A673 (cell line): ENCODE data around the gene EXOC4. TPM values are rescaled to one million over a fixed set of nuclear protein-coding genes. Genes with fewer than 3 reads are reported as not detected.

ENCODE experiments used
- BruUV-seq: library from RNA; stranded (reverse); fragments of 400-500 nt; replicated peaks from 2 replicates; lab custom pipeline; 2021; lab: Mats Ljungman, UMichigan
- CTCF ChIA-PET: fragments of 300-600 bp; sonication (Branson Sonifier 250); formaldehyde crosslinking; loops from one replicate; lab custom pipeline; 2022; ENCODE audit warnings: antibody characterized with exemption; lab: Charles Lee
- POLR2A ChIA-PET: fragments of 300-600 bp; sonication (Branson Sonifier 250); formaldehyde crosslinking; loops from one replicate; lab custom pipeline; 2022; ENCODE audit warnings: antibody characterized with exemption; ENCODE audit not compliant: low non-redundant PET; lab: Charles Lee
- DNase-seq: peaks from one replicate; pipeline ENCODE4 v3.0.0-alpha.2; 2015; ENCODE audit warnings: low spot score
- H3K27ac ChIP-seq: fragments of 200-600 bp; sonication (generic); 2 replicates; pipeline ENCODE4 v1.5.1; 2016; ENCODE audit warnings: mixed run types, low read depth, mild to moderate bottlenecking, mixed read lengths, antibody characterized with exemption, low read length; ENCODE audit not compliant: poor library complexity, severe bottlenecking
- H3K27me3 ChIP-seq: fragments of 200-600 bp; sonication (generic); replicated peaks from 2 replicates; pipeline ENCODE4 v1.6.1; 2017; ENCODE audit warnings: mixed run types, low read depth, mild to moderate bottlenecking, mixed read lengths, antibody characterized with exemption, low read length; ENCODE audit not compliant: insufficient read depth, poor library complexity
- H3K36me3 ChIP-seq: fragments of 200-600 bp; sonication (generic); 2 replicates; pipeline ENCODE4 v1.6.1; 2016; ENCODE audit warnings: mixed run types, mild to moderate bottlenecking, mixed read lengths, antibody characterized with exemption, low read length; ENCODE audit not compliant: insufficient read depth, poor library complexity, severe bottlenecking
- H3K4me1 ChIP-seq: fragments of 200-600 bp; sonication (generic); 2 replicates; pipeline ENCODE4 v1.6.1; 2017; ENCODE audit warnings: mixed run types, mild to moderate bottlenecking, mixed read lengths, antibody characterized with exemption, low read length; ENCODE audit not compliant: insufficient read depth, poor library complexity, severe bottlenecking
- H3K4me3 ChIP-seq: fragments of 200-600 bp; sonication (generic); 2 replicates; pipeline ENCODE4 v1.5.1; 2016; ENCODE audit warnings: low read depth, mixed run types, mild to moderate bottlenecking, mixed read lengths, low read length; ENCODE audit not compliant: poor library complexity, severe bottlenecking
- H3K9me3 ChIP-seq: fragments of 200-600 bp; sonication (generic); 2 replicates; pipeline ENCODE4 v1.6.1; 2016; ENCODE audit warnings: mixed run types, low read depth, mild to moderate bottlenecking, mixed read lengths, antibody characterized with exemption, low read length; ENCODE audit not compliant: poor library complexity, severe bottlenecking
- CTCF ChIP-seq: fragments of 300-800, 200-600 bp; sonication (generic); conservative IDR thresholded peaks from 2 replicates; pipeline ENCODE4 v1.5.1; 2017; ENCODE audit warnings: low read depth, mild to moderate bottlenecking, antibody characterized with exemption, low read length, moderate library complexity, mixed read lengths
- EZH2 ChIP-seq: fragments of 200-600 bp; sonication (generic); IDR thresholded peaks from 2 replicates; pipeline ENCODE4 v1.6.1; 2017; ENCODE audit warnings: borderline replicate concordance, low read depth, mild to moderate bottlenecking, mixed read lengths, antibody characterized with exemption, low read length; ENCODE audit not compliant: poor library complexity, severe bottlenecking
- intact Hi-C: fragments of 100-400 bp; cut with micrococcal nuclease; formaldehyde crosslinking; loops from one replicate; pipeline ENCODE4 v1.10.0; 2022; ENCODE audit not compliant: unreplicated experiment
- total RNA-seq: library from RNA; stranded (reverse); gene quantifications from 2 replicates; pipeline ENCODE4 v1.2.3, GENCODE V29; 2021

EXOC4 gene
- total RNA-seq, 1 experiment from 2014 or later, result 66.1 TPM

GRCh38 chr7:133489906-133490305, 237.0 kb downstream of the EXOC4 start:
- TF ChIP-seq EZH2, result no peak
- no peak for TF ChIP-seq CTCF
- no peaks in the 10 kb centered on the region for H3K9me3 ChIP-seq
- H3K4me3 ChIP-seq, result no peak overlapping the region
- H3K4me1 ChIP-seq, result peaks cover 17% of the 10 kb centered on the region
- no peaks in the 10 kb centered on the region for H3K36me3 ChIP-seq
- H3K27ac ChIP-seq, result no peak overlapping the region
- intact Hi-C loops, result no loop called here
- POLR2A ChIA-PET, result no interaction called here
- CTCF ChIA-PET, result no interaction called here
- no peak for DNase-seq
- H3K27me3 ChIP-seq, result no peaks in the 10 kb centered on the region
- no TSS peak for BruUV-seq

- intact Hi-C loops, result no loop called here
- POLR2A ChIA-PET, result no interaction called here
- peaks cover 17% of the 10 kb centered on the region for H3K4me1 ChIP-seq
- no peak for TF ChIP-seq CTCF
- no peaks in the 10 kb centered on the region for H3K36me3 ChIP-seq
- no peaks in the 10 kb centered on the region for H3K9me3 ChIP-seq
- BruUV-seq, result no TSS peak
- H3K27me3 ChIP-seq, result no peaks in the 10 kb centered on the region
- H3K27ac ChIP-seq, result no peak overlapping the region
- H3K4me3 ChIP-seq, result no peak overlapping the region
- CTCF ChIA-PET, result interaction anchor here (0.6 kb wide), 1 partner anchor 363 kb away, joined by 5 read pairs; no protein-coding TSS in a partner anchor
- DNase-seq, result no peak
These were observed 238.4 kb downstream of the EXOC4 start for GRCh38 chr7:133491201-133491691.

- ChIA-PET POLR2A (no interaction called here), CTCF (no interaction called here)
- no TSS peak for BruUV-seq
- intact Hi-C loops, result no loop called here
- Histone ChIP-seq H3K4me1 (peaks cover 17% of the 10 kb centered on the region), H3K4me3 (no peak overlapping the region), H3K9me3 (no peaks in the 10 kb centered on the region), H3K27ac (no peak overlapping the region), H3K27me3 (no peaks in the 10 kb centered on the region), H3K36me3 (no peaks in the 10 kb centered on the region)
- peak; percentile 71 for DNase-seq
- TF ChIP-seq CTCF, result no peak
- no peak for TF ChIP-seq EZH2
These were observed 239.2 kb downstream of the EXOC4 start for GRCh38 chr7:133491846-133492652.
